GM19025 (cell line): ENCODE measurements around the gene GTF2IRD1.

Experiments
- ATAC-seq: cut with Tn5 transposase; IDR thresholded peaks from one replicate; pipeline ENCODE4 v1.9.1; 2021; ENCODE audit warnings: mild to moderate bottlenecking, low read depth, moderate library complexity; ENCODE audit not compliant: unreplicated experiment

GTF2IRD1 gene

DNA sequence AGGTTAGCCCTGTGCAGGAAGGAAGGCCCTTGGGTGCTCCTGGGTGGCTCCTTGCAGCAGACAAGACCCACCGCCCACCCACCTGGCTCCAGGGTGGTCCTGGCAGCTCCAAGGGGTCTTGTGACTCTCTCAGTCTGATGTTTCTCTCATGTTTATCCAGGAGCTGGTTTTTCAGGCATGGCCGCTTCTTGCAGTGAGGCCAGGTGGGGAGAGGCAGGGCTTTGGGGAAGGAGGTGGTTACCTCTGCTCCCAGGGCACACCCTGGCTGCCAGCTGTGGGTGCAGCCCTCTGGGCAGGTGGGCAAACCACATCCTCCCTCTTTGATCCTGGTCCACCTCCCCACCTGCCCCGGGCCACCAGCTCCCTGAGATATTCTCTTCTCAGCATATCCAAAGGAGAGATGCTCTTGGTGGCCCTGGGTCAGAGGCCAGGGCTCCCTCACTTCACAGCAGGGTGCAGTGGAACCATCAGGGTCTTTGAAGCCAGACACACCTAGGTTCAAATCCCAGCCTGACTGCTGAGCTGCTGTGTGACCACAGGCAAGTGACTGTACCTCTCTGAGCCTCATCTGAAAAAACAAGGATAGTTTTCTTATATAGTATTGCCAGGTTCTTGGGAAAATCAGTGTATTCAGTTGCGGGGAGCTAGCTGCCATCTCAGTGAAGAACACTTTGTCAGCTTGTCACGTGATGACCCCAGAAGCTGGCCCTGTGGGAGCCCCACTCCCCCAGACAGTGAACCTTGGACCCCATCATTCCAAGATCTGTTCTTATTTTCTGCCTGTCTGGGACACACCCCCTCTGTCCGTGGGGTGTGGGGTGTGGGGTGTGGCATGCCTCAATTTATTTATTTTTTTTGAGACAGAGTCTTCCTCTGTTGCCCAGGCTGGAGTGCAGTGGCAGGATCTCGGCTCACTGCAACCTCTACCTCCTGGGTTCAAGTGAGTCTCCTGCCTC is 11.5 kb downstream of the GTF2IRD1 start:
- ATAC-seq = no peak

DNA sequence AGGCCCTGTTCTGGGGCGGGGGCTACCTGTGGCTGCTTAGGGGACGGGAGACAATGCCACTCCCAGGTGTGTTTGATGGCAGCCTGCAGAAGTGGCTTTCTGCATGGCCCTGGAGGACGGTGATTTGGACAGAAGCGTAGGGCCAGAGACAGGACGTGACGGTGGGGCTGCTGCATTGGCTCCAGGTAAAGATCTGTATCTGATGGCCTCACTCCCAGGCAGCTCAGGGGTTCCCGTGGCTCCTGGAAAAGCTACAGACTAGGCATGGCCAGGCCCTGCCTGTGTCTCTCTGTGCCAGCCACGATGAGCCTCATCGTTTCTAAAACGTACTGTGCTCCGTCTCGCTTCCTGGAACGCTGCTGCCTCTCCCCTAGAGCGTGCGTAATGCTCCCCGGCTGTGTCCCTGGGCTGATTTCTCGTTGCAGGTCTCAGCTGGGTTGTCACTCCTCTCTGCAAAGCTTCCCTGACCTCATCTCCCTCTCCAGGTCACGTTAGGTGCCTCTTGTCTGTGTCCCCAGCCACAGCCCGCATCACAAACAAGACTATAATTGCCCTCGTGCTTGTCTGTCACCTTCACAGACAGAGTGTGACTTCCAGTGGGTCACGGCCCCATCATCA is 12.6 kb downstream of the GTF2IRD1 start:
- ATAC-seq = no peak

GRCh38 chr7:74467876-74468275 is 14.2 kb downstream of the GTF2IRD1 start:
- no peak for ATAC-seq

DNA sequence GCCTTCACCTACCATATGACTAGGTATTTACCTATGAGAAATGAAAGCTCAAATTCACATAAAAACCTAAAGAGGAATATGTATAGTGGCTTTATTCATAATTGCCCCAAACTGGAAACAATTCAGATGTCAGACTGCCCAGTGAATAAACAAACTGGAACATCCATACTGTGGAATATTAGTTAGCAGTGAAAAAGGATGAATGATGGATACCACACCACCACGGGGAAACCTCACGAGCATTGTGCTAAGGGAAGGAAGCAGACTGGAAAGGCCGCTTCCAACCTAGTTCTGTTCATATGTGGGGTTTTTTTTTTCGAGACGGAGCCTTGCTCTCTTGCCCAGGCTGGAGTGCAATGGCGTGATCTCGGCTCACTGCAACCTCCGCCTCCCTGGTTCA is 16.8 kb downstream of the GTF2IRD1 start:
- no peak for ATAC-seq

GRCh38 chr7:74473116-74473515 is 19.4 kb downstream of the GTF2IRD1 start:
- ATAC-seq = no peak

- no peak for ATAC-seq
These were observed 20.7 kb downstream of the GTF2IRD1 start for GRCh38 chr7:74474271-74474865.

GRCh38 chr7:74475243-74475986 is 21.7 kb downstream of the GTF2IRD1 start:
- no peak for ATAC-seq

GRCh38 chr7:74475987-74476350 is 22.3 kb downstream of the GTF2IRD1 start:
- ATAC-seq = no peak

DNA sequence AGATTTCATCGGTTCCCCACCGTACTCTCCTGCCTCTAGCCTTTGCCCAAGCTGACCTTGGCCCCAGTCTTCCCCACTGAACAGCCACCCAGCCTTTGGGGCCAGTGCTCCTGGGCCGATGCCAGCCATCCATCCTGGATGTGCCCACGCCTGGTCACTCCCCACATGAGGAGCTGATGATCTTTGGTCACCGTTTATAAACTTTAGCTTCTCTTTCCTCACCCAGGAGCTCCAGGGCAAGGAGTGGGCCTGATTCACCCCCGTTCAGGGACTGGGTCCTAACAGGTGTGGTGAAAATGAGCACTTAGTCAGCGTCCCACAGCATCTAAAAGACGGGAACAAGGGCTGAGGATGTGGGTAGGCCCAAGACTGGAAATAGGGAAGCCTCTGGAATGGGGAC is 22.9 kb downstream of the GTF2IRD1 start:
- ATAC-seq = no peak

DNA sequence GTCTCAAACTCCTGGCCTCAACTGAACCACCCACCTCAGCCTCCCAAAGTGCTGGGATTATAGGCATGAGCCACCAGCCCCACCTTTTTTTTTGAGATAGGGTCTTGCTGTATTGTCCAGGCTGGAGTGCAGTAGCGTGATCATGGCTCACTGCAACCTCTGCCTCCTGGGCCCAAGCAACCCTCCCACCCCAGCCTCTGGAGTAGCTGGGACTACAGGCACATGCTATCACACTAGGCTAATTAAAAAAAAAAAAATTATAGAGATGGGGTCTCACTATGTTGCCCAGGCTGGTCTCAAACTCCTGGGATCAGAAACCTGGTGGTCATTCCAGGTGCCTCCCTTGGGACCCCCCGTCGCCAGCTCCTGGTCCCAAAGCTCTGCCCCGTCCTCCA is 25.0 kb downstream of the GTF2IRD1 start:
- ATAC-seq = no peak

GRCh38 chr7:74479066-74479781 is 25.5 kb downstream of the GTF2IRD1 start:
- ATAC-seq = no peak

GRCh38 chr7:74479961-74480829 is 26.5 kb downstream of the GTF2IRD1 start:
- no peak for ATAC-seq

- no peak for ATAC-seq
These were observed 27.2 kb downstream of the GTF2IRD1 start for GRCh38 chr7:74480861-74481417.

- no peak for ATAC-seq
These were observed 27.9 kb downstream of the GTF2IRD1 start for GRCh38 chr7:74481458-74482196.

- ATAC-seq = no peak
These were observed 28.4 kb downstream of the GTF2IRD1 start for GRCh38 chr7:74482197-74482467.

DNA sequence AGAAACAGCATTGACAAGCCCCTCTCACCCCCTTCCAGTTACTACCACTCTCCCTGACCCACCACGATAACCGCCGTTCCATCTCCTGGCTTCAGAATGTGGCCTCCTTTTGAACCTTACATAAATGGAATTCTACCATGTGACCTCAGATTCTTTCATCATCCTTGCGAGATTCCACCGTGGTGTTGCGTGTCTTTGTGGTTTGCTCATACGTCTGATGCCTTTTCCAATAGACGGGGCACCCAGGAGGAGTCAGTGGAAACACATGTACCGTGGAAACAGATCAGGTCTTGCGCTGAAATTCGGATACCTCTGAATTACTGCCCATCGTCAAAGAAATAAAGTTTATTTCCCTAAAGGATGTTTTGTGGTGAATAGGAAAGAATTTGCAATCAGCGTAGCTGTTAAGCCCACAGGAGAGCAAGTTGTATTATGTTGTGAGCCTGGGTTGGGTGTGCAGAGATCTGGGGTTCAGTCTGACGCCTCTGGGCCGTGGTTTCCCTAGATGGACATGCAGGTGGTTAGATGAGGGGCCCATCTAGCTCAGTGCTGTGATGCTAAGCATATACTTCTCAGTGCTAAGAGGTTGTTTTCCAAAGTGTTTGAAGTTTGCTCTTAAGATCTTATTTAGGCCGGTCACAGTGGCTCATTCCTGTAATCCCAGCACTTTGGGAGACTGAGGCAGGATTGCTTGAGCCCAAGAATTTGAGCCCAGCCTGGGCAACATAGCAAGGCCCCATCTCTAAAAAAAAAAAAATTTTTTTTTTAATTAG is 29.1 kb downstream of the GTF2IRD1 start:
- no peak for ATAC-seq

GRCh38 chr7:74483402-74484336 is 30.0 kb downstream of the GTF2IRD1 start:
- ATAC-seq = no peak
